A549 (cell line): Measurements from ENCODE around the gene UHMK1. TPM values are rescaled to one million over a fixed set of nuclear protein-coding genes. Genes with fewer than 3 reads are reported as not detected.

Experiments used
- ATAC-seq, 2 experiments: fragments of 200-7000 bp in 1 of 2; fragments of >200 bp in 1 of 2; cut with Nextera tagmentation in 1 of 2; cut with Tn5 transposase in 1 of 2; 3 replicates each; pipeline versions ENCODE4 v1.8.0 to v1.9.1; 2018 to 2020; ENCODE audit warnings: mild to moderate bottlenecking in 1 of 2, moderate library complexity in 1 of 2
- CTCF ChIA-PET: fragments of 300-600 bp; sonication (Branson Sonifier 250); formaldehyde crosslinking; extraction: SDS; loops from one replicate; lab custom pipeline; 2021; ENCODE audit warnings: antibody characterized with exemption, inconsistent platforms; lab: Yijun Ruan, JAX
- POLR2A ChIA-PET: fragments of 350-600 bp; formaldehyde crosslinking; extraction: SDS; loops from one replicate; lab custom pipeline; 2021; ENCODE audit warnings: antibody characterized with exemption, inconsistent platforms; lab: Yijun Ruan, JAX
- DNase-seq, 2 experiments: peaks; one replicate each; pipeline versions ENCODE4 v3.0.0 to v3.0.0-alpha.2; 2011 to 2016; ENCODE audit warnings: low read depth in 1 of 2, low spot score in 1 of 2
- FAIRE-seq: peaks from 2 replicates; lab custom pipeline; 2011; peaks lifted over from hg19 to GRCh38; lab: Jason Lieb, UNC
- H3K27ac ChIP-seq, 2 experiments: fragments of >200 bp; sonication (Bioruptor Twin); formaldehyde crosslinking; 3 replicates each; pipeline ENCODE4 v1.5.1; 2016 to 2017
- H3K4me1 ChIP-seq: fragments of >200 bp; sonication (Bioruptor Twin); formaldehyde crosslinking; 3 replicates; pipeline ENCODE4 v1.6.1; 2016
- H3K4me2 ChIP-seq: fragments of >200 bp; sonication (Bioruptor Twin); formaldehyde crosslinking; 3 replicates; pipeline ENCODE4 v1.6.1; 2016
- H3K4me3 ChIP-seq: fragments of >200 bp; sonication (Bioruptor Twin); formaldehyde crosslinking; 3 replicates; pipeline ENCODE4 v1.5.1; 2016
- H3K9me3 ChIP-seq: fragments of >200 bp; sonication (Bioruptor Twin); formaldehyde crosslinking; 3 replicates; pipeline ENCODE4 v1.6.1; 2016
- BHLHE40 ChIP-seq: IDR thresholded peaks from 2 replicates; pipeline ENCODE4 v1.6.1; 2012; ENCODE audit warnings: low read depth, low read length, inconsistent platforms
- CEBPB ChIP-seq, 2 experiments: fragments of >200 bp in 1 of 2; sonication (Bioruptor Twin) in 1 of 2; formaldehyde crosslinking in 1 of 2; IDR thresholded peaks; 2 replicates each; pipeline ENCODE4 v1.6.1; 2012 to 2016
- CHD2 ChIP-seq: fragments of 150-350 bp; IDR thresholded peaks from 2 replicates; pipeline ENCODE4 v1.6.1; 2014; ENCODE audit warnings: low read length; ENCODE audit not compliant: partially characterized antibody
- EP300 ChIP-seq, 2 experiments: fragments of >200 bp; sonication (Bioruptor Twin); formaldehyde crosslinking; IDR thresholded peaks; 2 replicates in 1 of 2; 3 replicates in 1 of 2; pipeline ENCODE4 v1.6.1; 2016 to 2017
- FOSL2 ChIP-seq, 2 experiments: fragments of 450-650 bp in 1 of 2; fragments of >200 bp in 1 of 2; sonication (Bioruptor Twin) in 1 of 2; formaldehyde crosslinking; IDR thresholded peaks; 2 replicates each; pipeline versions ENCODE4 v1.5.0 to v1.6.1; 2016 to 2020; ENCODE audit warnings: mild to moderate bottlenecking in 1 of 2, moderate library complexity in 1 of 2
- FOXS1 ChIP-seq: fragments of 250-450 bp; sonication (Bioruptor Pico); IDR thresholded peaks from 2 replicates; pipeline ENCODE4 v1.5.0; 2020; ENCODE audit warnings: mild to moderate bottlenecking, moderate library complexity
- HDAC2 ChIP-seq: fragments of 200-600 bp; sonication (generic); IDR thresholded peaks from 2 replicates; pipeline ENCODE4 v1.6.1; 2016
- HEYL ChIP-seq: fragments of 250-450 bp; sonication (Bioruptor Pico); IDR thresholded peaks from 2 replicates; pipeline ENCODE4 v1.8.0; 2021; ENCODE audit warnings: mild to moderate bottlenecking, moderate library complexity
- HOXA7 ChIP-seq: fragments of 250-450 bp; sonication (Bioruptor Pico); IDR thresholded peaks from 2 replicates; pipeline ENCODE4 v1.5.0; 2020; ENCODE audit warnings: mild to moderate bottlenecking, moderate library complexity
- HOXB13 ChIP-seq: fragments of 250-450 bp; sonication (Bioruptor Pico); IDR thresholded peaks from 2 replicates; pipeline ENCODE4 v1.5.0; 2020; ENCODE audit warnings: low read depth, mild to moderate bottlenecking, moderate library complexity
- JUN ChIP-seq, 2 experiments: fragments of >200 bp; sonication (Bioruptor Twin); formaldehyde crosslinking; IDR thresholded peaks; 2 replicates in 1 of 2; 3 replicates in 1 of 2; pipeline ENCODE4 v1.6.1; 2016 to 2017
- MAFK ChIP-seq: fragments of 450-650 bp; IDR thresholded peaks from 2 replicates; pipeline ENCODE4 v1.6.1; 2014; ENCODE audit not compliant: partially characterized antibody
- MYC ChIP-seq: IDR thresholded peaks from 2 replicates; pipeline ENCODE4 v1.6.1; 2012; ENCODE audit warnings: mild to moderate bottlenecking, inconsistent platforms, low read length, improper control_type of control experiment, borderline replicate concordance
- NFE2L2 ChIP-seq: fragments of 150-350 bp; conservative IDR thresholded peaks from 2 replicates; pipeline ENCODE4 v1.6.1; 2014; ENCODE audit warnings: low read length
- NPAS2 ChIP-seq: fragments of 250-450 bp; sonication (Bioruptor Pico); IDR thresholded peaks from 2 replicates; pipeline ENCODE4 v1.8.0; 2022; ENCODE audit warnings: mild to moderate bottlenecking, moderate library complexity, borderline replicate concordance
- NR3C1 ChIP-seq: fragments of >200 bp; sonication (Bioruptor Twin); formaldehyde crosslinking; IDR thresholded peaks from 3 replicates; pipeline ENCODE4 v1.6.1; 2017
- POLR2A ChIP-seq: IDR thresholded peaks from 2 replicates; pipeline ENCODE4 v1.6.1; 2012; ENCODE audit warnings: mild to moderate bottlenecking, low read length
- RAD21 ChIP-seq, 2 experiments: fragments of >200 bp in 1 of 2; sonication (Bioruptor Twin) in 1 of 2; formaldehyde crosslinking in 1 of 2; IDR thresholded peaks in 1 of 2; conservative IDR thresholded peaks in 1 of 2; 2 replicates in 1 of 2; 3 replicates in 1 of 2; pipeline ENCODE4 v1.6.1; 2012 to 2018; ENCODE audit warnings: inconsistent platforms in 1 of 2
- RCOR1 ChIP-seq: fragments of 150-350 bp; IDR thresholded peaks from 2 replicates; pipeline ENCODE4 v1.6.1; 2014; ENCODE audit warnings: antibody characterized with exemption, low read length, low read depth
- RFX5 ChIP-seq: fragments of 450-650 bp; IDR thresholded peaks from 2 replicates; pipeline ENCODE4 v1.7.1; 2014; ENCODE audit warnings: antibody characterized with exemption, mild to moderate bottlenecking, moderate library complexity
- RNF2 ChIP-seq: fragments of 200-600 bp; sonication (generic); IDR thresholded peaks from 2 replicates; pipeline ENCODE4 v1.6.1; 2016; ENCODE audit warnings: low read depth, mild to moderate bottlenecking, antibody characterized with exemption, moderate library complexity, borderline replicate concordance
- SMC3 ChIP-seq: fragments of >200 bp; sonication (Bioruptor Twin); formaldehyde crosslinking; IDR thresholded peaks from 3 replicates; pipeline ENCODE4 v1.6.1; 2018; ENCODE audit warnings: inconsistent platforms
- ZC3H11A ChIP-seq: fragments of 450-650 bp; IDR thresholded peaks from 2 replicates; pipeline ENCODE4 v1.6.1; 2014; ENCODE audit warnings: antibody characterized with exemption, mild to moderate bottlenecking
- ZFP36 ChIP-seq: fragments of 450-650 bp; IDR thresholded peaks from 2 replicates; pipeline ENCODE4 v1.6.1; 2014; ENCODE audit warnings: borderline replicate concordance; ENCODE audit not compliant: partially characterized antibody
- ZSCAN20 ChIP-seq: fragments of 250-450 bp; sonication (Bioruptor Pico); IDR thresholded peaks from 2 replicates; pipeline ENCODE4 v1.8.0; 2022; ENCODE audit warnings: mild to moderate bottlenecking, moderate library complexity
- WGBS: methylation state at CpG from one replicate; pipeline ENCODE4 v1.1.6; 2017; ENCODE audit errors: missing lambda C conversion rate; 5-methylcytosine and 5-hydroxymethylcytosine counted together
- polyA plus RNA-seq, 4 experiments: library from polyadenylated mRNA; depleted of rRNA in 3 of 4; stranded (reverse); fragments of >200 nt; fragmentation: RNase III in 1 of 4; extraction: RNeasy Plus Mini Kit Qiagen cat#74134 plus additional on column Dnase treatment in 1 of 4; gene quantifications; 2 replicates in 3 of 4; 3 replicates in 1 of 4; pipeline ENCODE4 v1.2.3, GENCODE V29; 2011 to 2017
- TF ChIP-seq, protein P1 (sequence below): fragments of >200 bp; sonication (Bioruptor Twin); formaldehyde crosslinking; IDR thresholded peaks from 3 replicates; pipeline ENCODE4 v1.5.1; 2016
- TF ChIP-seq, protein P2 (sequence below): fragments of 450-650 bp; IDR thresholded peaks from 2 replicates; pipeline ENCODE4 v1.6.1; 2014; ENCODE audit warnings: antibody characterized with exemption
- TF ChIP-seq, protein P3 (sequence below): fragments of 200-600 bp; sonication (generic); IDR thresholded peaks from 2 replicates; pipeline ENCODE4 v1.6.1; 2016; ENCODE audit warnings: antibody characterized with exemption, mild to moderate bottlenecking, moderate library complexity
- TF ChIP-seq, protein P4 (sequence below): fragments of >200 bp; sonication (Bioruptor Twin); formaldehyde crosslinking; IDR thresholded peaks from 3 replicates; pipeline ENCODE4 v1.6.1; 2016
- TF ChIP-seq, protein P5 (sequence below): fragments of 150-350 bp; IDR thresholded peaks from 2 replicates; pipeline ENCODE4 v1.6.1; 2014; ENCODE audit warnings: low read depth, mild to moderate bottlenecking, low read length
- TF ChIP-seq, protein P6 (sequence below): IDR thresholded peaks from 2 replicates; pipeline ENCODE4 v1.6.1; 2012; ENCODE audit warnings: low read depth, borderline replicate concordance

Gene UHMK1
- polyA plus RNA-seq, 2 of the 4 experiments (the other 2 are of a cell fraction) = 21.0 to 42.2 TPM

DNA sequence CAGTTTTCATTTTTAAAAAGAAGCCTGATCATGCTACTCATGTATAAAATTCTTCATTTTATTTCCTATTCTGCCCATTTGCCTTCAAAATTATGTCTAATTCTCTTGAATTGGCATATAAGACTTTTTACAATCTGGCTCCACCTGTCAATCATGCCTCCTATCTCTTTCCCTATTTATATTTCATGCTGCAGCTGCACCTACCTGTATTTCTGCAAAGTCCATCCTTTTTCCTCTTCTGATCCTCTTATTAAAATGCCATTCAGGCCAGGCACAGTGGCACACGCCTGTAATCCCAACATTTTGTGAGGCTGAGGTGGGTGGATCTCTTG, 33.3 kb downstream of the UHMK1 start:
- Histone ChIP-seq H3K4me2 (no peak overlapping the region), H3K4me3 (no peak overlapping the region), H3K27ac (no peak overlapping the region), H3K4me1 (no peaks in the 10 kb centered on the region), H3K9me3 (no peaks in the 10 kb centered on the region)
- TF ChIP-seq HEYL (CRISPR knock-in tag) (no peak), CEBPB (IDR thresholded peaks at IDR 0.05) (no peak), FOXS1 (CRISPR knock-in tag) (no peak), NFE2L2 (no peak), HOXA7 (CRISPR knock-in tag) (no peak), RNF2 (no peak), BHLHE40 (no peak), POLR2A (no peak), MAFK (no peak), JUN (IDR thresholded peaks at IDR 0.05) (no peak), NR3C1 (no peak), CHD2 (no peak)
- TF ChIP-seq, protein P1, sequence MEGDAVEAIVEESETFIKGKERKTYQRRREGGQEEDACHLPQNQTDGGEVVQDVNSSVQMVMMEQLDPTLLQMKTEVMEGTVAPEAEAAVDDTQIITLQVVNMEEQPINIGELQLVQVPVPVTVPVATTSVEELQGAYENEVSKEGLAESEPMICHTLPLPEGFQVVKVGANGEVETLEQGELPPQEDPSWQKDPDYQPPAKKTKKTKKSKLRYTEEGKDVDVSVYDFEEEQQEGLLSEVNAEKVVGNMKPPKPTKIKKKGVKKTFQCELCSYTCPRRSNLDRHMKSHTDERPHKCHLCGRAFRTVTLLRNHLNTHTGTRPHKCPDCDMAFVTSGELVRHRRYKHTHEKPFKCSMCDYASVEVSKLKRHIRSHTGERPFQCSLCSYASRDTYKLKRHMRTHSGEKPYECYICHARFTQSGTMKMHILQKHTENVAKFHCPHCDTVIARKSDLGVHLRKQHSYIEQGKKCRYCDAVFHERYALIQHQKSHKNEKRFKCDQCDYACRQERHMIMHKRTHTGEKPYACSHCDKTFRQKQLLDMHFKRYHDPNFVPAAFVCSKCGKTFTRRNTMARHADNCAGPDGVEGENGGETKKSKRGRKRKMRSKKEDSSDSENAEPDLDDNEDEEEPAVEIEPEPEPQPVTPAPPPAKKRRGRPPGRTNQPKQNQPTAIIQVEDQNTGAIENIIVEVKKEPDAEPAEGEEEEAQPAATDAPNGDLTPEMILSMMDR = no peak
- TF ChIP-seq, protein P2, sequence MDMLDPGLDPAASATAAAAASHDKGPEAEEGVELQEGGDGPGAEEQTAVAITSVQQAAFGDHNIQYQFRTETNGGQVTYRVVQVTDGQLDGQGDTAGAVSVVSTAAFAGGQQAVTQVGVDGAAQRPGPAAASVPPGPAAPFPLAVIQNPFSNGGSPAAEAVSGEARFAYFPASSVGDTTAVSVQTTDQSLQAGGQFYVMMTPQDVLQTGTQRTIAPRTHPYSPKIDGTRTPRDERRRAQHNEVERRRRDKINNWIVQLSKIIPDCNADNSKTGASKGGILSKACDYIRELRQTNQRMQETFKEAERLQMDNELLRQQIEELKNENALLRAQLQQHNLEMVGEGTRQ = no peak
- TF ChIP-seq, protein P3, sequence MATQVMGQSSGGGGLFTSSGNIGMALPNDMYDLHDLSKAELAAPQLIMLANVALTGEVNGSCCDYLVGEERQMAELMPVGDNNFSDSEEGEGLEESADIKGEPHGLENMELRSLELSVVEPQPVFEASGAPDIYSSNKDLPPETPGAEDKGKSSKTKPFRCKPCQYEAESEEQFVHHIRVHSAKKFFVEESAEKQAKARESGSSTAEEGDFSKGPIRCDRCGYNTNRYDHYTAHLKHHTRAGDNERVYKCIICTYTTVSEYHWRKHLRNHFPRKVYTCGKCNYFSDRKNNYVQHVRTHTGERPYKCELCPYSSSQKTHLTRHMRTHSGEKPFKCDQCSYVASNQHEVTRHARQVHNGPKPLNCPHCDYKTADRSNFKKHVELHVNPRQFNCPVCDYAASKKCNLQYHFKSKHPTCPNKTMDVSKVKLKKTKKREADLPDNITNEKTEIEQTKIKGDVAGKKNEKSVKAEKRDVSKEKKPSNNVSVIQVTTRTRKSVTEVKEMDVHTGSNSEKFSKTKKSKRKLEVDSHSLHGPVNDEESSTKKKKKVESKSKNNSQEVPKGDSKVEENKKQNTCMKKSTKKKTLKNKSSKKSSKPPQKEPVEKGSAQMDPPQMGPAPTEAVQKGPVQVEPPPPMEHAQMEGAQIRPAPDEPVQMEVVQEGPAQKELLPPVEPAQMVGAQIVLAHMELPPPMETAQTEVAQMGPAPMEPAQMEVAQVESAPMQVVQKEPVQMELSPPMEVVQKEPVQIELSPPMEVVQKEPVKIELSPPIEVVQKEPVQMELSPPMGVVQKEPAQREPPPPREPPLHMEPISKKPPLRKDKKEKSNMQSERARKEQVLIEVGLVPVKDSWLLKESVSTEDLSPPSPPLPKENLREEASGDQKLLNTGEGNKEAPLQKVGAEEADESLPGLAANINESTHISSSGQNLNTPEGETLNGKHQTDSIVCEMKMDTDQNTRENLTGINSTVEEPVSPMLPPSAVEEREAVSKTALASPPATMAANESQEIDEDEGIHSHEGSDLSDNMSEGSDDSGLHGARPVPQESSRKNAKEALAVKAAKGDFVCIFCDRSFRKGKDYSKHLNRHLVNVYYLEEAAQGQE = no peak
- CTCF ChIA-PET = no interaction called here
- FAIRE-seq (no peak), DNase-seq (no peak), ATAC-seq (no peak)
- POLR2A ChIA-PET = no interaction called here
- WGBS = 86% methylated on average over 1 of the region's 1 CpG

DNA sequence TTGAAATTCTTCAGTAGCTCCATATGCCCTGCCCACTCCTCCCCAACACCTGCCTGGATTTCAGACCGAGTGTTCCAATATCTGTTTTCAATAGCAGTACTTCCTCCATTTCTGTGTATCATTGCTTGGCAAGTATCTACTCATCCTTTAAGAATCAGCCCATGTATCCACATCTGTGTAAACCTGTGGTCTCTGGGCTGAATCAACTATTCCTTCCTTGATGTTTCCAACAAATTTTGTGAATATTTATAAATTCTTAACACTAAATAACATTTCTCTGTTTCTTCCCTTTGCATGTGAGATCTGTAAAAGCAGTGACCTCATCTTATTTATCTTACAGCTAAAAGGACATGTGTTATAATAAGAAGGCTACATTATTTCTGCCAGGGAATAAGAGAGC, 37.9 kb downstream of the UHMK1 start:
- no peak for FAIRE-seq
- H3K27ac ChIP-seq = no peak overlapping the region
- no peak overlapping the region for H3K4me2 ChIP-seq
- CTCF ChIA-PET = no interaction called here
- H3K4me3 ChIP-seq = no peak overlapping the region
- 80% methylated on average over 1 of the region's 1 CpG for WGBS
- no peak for TF ChIP-seq SMC3
- no peak for TF ChIP-seq BHLHE40
- TF ChIP-seq NFE2L2 = no peak
- no peak for TF ChIP-seq ZSCAN20 (CRISPR knock-in tag)
- TF ChIP-seq HDAC2 = no peak
- no peak for TF ChIP-seq NPAS2 (CRISPR knock-in tag)
- TF ChIP-seq, protein P4, sequence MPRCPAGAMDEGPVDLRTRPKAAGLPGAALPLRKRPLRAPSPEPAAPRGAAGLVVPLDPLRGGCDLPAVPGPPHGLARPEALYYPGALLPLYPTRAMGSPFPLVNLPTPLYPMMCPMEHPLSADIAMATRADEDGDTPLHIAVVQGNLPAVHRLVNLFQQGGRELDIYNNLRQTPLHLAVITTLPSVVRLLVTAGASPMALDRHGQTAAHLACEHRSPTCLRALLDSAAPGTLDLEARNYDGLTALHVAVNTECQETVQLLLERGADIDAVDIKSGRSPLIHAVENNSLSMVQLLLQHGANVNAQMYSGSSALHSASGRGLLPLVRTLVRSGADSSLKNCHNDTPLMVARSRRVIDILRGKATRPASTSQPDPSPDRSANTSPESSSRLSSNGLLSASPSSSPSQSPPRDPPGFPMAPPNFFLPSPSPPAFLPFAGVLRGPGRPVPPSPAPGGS = no peak
- TF ChIP-seq FOSL2 (IDR thresholded peaks at IDR 0.05) = no peak
- TF ChIP-seq FOSL2 (CRISPR knock-in tag; IDR thresholded peaks at IDR 0.05) = no peak
- TF ChIP-seq, protein P5, sequence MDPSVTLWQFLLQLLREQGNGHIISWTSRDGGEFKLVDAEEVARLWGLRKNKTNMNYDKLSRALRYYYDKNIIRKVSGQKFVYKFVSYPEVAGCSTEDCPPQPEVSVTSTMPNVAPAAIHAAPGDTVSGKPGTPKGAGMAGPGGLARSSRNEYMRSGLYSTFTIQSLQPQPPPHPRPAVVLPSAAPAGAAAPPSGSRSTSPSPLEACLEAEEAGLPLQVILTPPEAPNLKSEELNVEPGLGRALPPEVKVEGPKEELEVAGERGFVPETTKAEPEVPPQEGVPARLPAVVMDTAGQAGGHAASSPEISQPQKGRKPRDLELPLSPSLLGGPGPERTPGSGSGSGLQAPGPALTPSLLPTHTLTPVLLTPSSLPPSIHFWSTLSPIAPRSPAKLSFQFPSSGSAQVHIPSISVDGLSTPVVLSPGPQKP = no peak
- no peak for TF ChIP-seq MYC
- no peak for TF ChIP-seq ZFP36
- TF ChIP-seq RAD21 (conservative IDR thresholded peaks at IDR 0.05 in 1 of 2, IDR thresholded peaks at IDR 0.05 in 1 of 2) = no peak
- TF ChIP-seq RFX5 = no peak
- TF ChIP-seq EP300 (IDR thresholded peaks at IDR 0.05) = no peak
- no peak for TF ChIP-seq CEBPB (IDR thresholded peaks at IDR 0.05)
- TF ChIP-seq, protein P6, sequence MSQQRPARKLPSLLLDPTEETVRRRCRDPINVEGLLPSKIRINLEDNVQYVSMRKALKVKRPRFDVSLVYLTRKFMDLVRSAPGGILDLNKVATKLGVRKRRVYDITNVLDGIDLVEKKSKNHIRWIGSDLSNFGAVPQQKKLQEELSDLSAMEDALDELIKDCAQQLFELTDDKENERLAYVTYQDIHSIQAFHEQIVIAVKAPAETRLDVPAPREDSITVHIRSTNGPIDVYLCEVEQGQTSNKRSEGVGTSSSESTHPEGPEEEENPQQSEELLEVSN = no peak
- TF ChIP-seq ZC3H11A = no peak
- no peak for TF ChIP-seq RCOR1
- no peak for TF ChIP-seq HOXB13
- no peak for TF ChIP-seq JUN (IDR thresholded peaks at IDR 0.05)
- DNase-seq = no peak
- ATAC-seq = no peak
- peaks cover 10% of the 10 kb centered on the region for H3K4me1 ChIP-seq
- H3K9me3 ChIP-seq = no peaks in the 10 kb centered on the region
- POLR2A ChIA-PET = interaction anchor here (1.0 kb wide), 1 partner anchor 26 kb away, joined by 3 read pairs; the partner anchor contains the start of gene UAP1
